GM21367 (cell line): Measurements from ENCODE around the gene FAM222A.

ENCODE experiments used
- ATAC-seq: cut with Tn5 transposase; IDR thresholded peaks from one replicate; pipeline ENCODE4 v1.9.1; 2021; ENCODE audit not compliant: unreplicated experiment

FAM222A gene

DNA sequence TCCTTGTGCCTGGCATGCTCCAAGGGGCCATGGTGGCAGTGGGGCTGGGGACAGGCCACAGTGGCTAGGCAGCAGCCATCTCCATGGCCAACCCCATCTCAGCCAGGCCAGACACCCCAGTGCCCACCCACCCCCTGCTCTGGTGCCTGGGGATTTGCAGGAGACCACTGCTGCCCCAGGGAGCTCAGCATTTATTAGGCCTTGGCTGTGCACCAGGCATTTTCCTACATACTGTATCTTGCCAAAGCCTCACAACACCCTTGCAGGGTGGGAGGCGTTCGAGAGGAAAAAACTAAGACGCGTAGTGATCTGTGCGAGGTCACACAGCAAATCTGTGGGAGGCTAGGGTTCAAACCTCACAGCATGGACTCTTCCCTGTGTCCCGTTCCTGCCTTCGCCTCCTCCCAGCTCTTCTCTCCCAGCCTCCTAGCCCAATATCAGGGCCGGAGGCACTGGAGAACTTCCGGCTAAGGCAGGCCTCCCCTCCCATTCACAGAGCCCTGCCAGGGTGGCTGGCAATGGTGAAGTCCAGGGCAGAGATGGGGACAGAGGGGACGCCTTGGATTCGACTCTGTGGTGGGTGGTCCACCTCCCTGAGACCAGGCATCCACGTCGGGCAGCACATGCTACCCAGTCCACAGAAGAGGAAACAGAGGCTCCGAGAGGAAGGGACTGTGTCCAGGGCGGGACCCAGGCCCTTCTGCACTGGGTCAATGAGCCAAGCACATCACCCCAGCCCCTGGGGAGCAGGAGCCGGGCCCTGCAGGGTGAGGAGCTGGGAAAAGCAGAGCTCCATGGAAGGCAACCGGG, 57.4 kb downstream of the FAM222A start:
- no peak for ATAC-seq

DNA sequence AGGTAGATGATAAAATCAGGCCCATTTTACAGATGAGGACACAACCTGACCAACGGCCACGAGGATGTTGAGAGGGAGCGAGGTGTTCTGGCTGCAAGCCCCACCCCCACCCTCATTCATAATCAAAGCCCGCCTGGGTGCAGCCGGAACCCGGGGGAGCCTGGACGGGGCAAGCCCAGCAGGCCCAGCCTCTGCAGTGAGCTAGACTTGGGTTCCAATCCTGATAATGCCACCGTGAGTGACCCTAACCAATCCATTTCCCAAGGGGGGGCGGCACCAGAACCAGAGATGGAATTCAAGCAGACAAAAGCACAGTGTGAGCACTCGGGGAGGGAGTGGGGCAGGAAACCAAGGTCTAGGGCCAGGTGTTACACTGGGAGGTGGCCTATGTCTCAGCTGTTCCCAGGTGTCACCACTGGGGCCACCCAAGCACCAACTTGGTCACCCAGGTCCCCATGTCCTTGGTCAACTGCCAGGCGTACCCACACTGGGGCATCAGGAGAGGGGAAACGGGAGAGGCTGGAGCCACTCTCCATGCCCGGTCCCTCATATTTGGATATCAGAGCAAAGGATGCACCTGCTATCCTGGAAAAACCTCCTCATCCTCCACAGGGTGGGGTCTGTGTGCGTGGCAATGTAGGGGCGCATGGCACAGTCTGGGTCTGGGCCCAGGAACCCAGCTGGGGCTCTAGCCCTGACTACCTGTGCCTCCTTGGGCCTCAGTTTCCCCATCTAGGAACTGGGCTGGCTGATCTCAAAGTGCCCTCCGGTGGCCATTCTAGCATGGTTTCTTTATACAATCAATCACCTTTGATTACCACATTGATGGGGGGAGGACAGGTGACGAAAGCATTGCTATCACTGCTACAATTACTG, 58.4 kb downstream of the FAM222A start:
- no peak for ATAC-seq

DNA sequence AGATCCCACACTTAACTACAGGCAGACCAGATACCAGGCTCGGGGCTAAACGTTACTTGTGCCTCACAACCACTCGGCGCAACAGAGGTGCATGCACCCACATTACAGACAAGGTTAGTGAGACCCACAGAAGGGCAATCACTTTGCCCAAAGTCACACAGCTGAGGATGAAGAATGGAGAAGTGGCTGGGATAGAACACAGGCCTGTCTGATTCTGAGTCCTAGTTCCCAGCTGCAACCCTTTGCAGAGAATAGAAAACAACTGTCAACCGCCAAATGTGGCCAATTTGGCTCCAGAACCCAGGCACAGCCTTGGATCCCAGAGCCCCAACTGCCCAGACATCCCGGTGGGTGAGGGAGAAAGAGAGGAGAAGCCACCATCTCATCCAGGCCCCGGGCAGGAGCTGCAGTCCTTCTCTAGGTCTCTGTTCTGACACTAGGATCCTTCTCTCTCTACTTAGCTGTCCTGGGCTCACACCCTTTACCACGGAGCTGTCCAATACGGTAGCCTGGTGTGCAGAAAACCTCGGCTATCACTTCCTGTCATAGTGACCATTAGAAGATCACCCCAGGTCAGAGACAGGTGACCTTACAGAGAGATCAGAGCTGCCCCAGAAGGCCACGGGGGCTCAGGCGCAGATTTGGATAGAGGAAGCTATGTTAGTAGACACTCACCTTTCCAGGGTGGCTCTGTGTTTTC, 59.1 kb downstream of the FAM222A start:
- ATAC-seq = no peak

DNA sequence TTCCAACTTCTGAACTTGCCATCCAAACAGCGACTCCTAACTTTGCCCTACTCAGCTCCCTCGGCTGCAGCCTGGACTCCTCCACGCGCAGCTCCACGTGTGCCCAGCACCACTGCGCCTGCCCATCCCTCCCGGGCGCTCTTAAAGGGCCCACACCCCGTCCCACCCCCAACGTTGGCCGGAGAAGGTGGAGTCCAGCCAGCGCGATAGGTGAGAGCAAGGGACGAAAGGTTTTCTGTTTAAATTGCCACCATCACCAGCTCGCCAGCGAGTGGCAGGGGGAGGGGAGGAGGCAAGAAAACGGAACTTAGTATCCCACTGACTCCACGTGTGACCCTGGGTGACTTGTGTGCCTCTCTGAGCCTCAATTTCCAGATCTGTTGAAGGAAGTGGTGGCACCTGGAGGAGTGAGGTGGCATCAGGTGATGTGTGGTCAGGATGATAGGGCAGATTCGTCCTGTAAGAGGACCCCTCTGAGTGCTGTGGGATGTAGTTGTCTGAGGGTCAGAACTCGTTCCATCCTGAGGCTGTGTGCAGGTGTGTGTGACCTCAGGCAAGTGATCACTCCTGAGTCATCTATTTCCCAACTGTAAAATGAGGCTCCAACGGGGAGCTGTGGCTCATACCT, 59.9 kb downstream of the FAM222A start:
- ATAC-seq = no peak

DNA sequence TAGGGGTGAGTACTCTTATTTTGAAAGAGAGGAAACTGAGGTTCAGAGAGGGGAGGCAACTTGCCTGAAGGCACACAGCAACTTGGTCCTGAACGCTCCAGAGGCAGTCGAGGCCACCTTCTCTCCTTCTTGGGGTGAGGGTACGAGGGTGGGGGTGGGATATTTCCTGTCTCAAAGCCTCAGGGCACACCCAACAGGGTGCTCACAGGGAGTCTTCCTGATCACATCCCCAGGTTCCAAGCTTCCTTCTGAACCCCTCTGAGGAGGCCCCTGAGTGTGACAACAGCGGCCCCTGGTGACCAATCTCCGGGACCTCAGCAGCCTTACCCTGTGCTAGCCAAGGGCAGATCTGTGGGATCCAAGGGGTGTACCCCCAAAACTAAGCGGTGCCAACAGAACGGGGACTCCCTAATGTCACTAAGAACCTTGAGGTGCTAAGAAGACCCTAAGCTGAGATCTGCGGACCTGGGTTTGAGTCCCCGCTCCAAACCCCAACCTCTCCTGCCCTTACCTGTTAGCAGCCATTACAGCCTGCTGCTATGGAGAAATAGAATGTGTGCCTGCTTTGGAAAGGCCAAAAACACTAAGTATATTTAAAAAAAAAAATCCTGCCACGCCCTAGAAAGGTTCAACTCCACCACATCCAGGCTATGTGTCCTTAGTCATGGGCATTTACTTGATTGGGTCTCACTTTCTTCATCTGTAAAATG, 61.7 kb downstream of the FAM222A start:
- ATAC-seq = no peak

DNA sequence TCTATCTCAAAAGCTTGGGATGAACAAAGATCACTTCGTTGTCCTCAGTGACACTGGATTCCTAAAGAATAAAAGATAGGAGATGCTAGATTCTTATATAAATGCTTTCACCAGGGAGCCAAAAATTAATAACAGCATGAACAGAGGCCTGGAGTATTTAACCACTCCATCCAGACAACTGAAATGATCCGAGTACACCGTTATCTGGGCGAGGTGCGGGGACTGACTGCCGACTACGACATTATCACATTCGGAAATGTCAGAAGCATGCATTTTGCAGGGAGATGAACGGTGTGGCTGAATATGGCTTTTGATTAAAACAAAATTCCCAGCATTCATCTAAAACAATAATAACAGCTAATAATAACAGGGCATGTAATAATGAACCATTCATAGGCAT, 63.0 kb downstream of the FAM222A start:
- ATAC-seq = no peak

DNA sequence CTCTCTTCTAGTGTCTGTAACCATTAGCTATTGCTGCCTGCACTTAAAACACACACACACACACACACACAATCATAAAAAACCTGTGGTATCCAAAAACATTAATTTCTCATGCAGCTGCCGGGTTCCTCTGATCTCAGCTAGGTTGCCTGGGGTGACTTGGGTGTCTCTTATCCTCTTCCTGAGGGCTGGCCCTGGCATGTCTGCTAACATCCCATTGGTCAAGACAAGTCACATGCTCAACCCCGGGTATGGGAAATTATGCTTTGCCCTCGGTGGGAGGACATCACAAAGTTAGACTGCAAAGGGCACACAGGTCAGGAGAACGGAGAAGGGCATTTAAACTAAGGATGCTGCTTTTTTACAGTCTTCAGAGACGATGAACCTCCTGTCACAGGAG, 63.9 kb downstream of the FAM222A start:
- ATAC-seq = no peak

DNA sequence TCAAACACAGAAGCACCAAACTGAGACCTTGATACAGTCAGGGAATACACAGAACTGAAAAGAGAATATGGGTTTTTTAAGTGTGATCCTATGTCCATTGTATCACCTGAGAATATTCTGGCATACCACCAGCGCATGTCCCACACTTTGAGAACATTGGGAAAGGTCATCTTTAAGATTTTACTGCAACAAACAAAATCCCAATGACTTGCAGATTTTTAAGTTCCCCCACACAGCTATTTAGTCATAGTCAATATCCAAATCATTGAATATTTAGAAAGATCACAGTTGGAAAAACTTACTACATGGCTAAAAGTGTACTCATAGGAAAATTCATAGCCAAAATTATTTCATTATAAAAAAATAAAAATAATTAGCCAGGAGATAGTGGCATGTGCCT, 65.1 kb downstream of the FAM222A start:
- ATAC-seq = no peak

DNA sequence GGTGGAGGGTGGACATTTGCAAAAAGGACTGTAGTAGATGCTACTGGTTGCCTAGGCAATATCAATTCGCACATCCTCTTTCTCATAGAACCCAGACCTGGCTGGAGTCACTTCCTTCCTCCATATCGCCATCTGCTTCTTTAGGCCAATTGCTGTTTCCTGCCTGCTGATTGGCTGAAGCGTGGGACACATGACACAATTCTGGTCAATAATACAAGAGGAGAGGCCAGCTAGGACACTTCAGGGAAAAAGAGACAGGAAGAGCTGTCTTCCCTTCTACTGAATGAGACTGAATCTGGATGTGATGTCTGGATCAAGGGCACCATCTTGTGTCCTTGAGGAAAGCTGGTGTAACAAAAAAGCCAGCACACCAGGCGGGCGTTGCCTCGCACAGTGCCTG, 65.8 kb downstream of the FAM222A start:
- ATAC-seq = no peak

DNA sequence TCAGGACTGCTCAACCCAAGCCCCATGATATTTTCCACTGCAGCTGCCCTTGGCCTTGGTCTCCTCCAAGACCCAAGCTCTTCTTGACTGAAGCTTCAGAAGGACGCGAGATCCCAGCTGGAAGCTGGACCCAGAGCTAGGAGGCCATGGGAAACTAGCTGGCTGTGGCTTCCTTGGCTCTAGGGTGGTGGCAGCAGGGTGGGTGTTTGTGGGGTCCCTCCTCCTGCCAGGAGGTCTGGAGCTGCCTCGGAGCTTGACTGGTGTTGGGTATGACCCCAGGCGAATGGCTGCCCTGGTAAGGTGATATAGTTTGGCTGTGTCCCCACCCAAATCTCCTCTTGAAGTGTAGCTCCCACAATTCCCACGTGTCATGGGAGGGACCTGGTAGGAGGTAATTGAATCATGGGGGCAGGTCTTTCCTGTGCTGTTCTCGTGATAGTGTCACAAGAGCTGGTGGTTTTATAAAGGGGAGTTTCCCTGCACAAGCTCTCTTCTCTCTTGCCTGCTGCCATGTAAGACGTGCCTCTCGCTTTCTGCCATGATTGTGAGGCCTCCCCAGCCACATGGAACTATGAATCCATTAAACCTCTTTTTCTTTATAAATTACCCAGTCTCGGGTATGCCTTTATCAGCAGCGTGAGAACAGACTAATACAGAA, 68.2 kb downstream of the FAM222A start:
- no peak for ATAC-seq

DNA sequence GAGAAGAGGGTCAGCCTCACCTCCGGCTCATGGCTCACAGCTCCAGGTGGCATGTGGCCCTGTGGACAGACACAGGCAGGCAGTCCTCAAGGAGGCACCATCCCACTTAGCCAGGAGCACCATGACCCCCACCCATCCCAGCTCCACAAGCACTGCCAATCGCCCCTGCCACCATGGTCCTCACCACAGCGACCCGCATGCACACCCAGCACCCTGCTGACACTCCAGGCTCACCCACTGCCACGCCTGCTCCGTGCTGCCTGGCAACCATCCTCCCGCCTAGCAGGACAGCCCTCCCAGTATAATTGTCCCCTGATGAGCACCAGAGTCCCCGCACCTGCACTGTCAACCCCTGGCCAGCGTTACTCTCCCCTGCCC, 68.7 kb downstream of the FAM222A start:
- no peak for ATAC-seq

DNA sequence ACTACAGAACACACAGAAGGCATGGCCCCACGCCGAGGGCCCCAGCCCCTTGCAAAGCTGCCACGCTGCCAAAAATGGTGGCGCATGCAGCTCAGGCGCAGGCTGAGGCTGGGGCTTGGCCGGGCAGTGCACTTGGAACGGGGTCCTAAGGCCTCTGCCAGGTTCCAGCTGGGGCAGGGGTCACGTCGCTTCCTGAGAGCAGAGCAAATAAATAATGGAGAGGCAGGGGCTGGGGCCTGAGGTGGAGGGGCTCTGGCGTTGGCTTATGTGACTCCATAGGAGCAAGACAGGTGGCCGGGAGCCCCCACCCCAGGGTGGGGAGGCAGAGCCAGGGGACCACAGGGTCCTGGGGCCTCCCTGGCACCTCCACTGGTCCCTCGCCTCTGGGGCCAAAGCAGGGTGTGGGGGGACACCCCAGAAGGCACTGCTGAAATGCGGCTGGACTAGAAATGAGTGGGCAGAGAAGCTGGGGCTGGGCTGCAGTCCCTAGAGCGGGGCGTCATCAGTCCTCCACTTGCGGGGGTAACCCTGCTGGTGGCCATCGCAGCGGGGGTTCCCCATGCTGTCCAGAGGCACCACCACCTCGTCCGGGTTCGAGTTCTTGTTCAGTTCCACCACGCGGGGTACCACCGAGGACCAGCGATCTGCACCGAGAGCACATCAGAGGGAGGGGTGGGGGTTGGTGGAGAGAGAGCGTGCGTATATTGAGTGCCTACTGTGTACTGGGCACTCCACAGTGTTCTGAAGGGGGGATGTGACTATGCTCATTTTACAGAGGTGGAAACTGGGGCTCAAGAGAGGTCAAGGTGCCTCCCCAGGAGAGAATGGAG, 69.7 kb downstream of the FAM222A start:
- no peak for ATAC-seq

DNA sequence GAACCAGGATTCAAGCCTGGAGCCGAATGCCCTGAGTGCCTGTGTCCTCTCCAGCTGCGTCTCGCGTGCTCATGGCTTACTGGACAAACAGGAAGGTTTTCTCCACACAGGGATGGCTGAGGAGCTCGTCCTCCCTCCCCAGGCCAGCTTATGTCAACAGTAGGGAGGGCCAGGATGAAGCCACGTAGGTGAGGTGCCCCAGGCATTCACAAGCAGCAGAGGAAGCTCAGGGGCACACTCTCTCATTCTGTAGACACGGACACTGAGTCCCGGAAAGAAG, 70.3 kb downstream of the FAM222A start:
- ATAC-seq = no peak

DNA sequence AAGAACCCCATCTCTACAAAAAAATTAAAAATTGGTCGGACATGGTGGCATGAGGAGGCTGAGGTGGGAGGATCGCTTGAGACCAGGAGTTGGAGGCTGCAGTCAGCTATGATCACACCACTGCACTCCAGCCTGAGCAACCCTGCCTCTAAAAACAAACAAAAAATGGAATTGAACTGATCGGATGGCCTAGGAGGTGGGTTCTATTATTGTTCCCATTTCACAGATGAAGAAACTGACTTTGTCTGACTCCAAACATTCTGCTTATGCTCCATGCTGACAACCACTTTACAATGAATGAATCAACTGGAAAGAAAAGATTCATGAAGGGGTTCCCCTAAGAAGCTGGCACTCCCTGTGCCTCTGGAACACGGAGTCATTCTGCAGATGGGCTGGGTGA, 72.2 kb downstream of the FAM222A start:
- ATAC-seq = no peak

DNA sequence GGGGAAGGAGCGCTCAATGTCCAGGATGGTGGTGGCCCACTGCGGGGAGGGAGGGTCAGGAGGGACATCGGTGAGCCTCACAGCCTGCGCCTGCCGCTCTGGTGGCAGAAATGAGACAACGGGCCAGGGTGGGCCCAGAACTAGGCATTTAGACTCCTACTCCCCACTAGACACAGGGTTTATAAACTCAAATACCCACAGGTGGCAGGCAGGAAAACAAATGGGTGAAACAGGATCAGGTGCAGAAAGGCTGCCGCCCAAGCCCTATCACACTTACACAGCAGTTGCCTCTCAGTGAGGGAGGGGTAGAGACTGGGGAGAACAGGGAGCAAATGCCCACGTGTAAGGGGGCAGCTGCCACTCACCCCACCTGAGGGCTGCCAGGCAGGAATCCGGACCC, 73.2 kb downstream of the FAM222A start:
- no peak for ATAC-seq

DNA sequence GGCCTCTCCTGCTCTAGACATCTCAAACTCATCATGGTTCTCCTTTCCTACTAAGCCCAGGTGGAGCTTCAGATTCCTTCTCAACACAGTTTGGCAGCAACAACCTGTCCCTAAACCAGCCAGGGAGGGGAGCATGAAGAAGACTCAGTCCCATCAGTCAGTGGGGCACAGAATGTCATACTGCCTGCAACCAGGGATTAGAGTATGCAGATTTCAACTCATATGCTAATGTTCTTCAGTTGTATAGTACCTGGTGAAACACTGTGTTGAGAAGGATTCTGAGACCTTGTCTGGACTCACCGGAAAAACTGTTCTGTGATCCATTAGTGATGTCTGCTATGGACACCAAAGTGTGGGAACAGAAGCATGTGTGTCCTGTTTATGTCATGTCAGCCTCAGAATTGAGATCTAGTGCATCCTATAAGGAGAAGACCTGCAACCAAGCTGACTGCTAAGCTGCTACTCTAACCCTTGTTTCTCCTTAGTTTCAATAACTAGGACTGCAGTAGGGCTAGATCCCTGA, 76.0 kb downstream of the FAM222A start:
- ATAC-seq = no peak

DNA sequence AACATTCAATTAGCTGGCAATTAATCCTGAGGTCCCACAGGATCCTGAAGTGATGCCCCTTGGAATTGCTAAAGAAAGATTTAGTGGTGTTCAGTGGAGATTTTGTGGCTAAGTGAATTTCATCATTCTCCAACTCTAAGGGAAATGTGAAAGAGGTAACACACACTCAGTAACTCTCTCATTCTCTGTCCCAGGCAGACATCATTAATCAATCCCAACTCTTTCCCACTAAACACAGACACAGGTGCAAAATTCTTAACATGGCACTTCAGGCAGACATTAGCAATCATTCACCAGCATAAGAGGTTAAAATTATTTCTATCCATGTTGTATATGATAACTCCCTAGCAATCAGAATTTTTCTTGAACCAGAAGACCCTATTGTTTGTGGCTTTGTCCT, 79.4 kb downstream of the FAM222A start:
- no peak for ATAC-seq

DNA sequence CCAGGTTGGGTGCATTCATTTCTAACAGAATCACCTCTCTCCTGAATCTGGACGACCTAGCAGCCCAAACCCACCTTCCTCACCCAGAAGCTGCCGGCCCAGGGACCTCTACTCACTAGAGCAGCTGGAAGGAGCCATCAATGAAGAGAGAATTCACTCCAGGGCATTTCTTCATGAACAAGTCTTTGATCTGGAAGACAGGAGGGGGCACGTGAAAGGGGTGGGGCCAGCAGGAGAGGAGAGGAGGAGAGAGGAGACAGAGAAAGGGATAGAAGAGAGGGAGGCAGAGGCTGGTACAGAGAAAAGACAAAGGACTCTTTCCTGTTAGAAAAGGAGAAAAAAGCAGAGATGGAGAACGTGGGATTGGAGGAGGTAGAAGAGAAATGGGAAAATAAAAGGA, 79.8 kb downstream of the FAM222A start:
- no peak for ATAC-seq

DNA sequence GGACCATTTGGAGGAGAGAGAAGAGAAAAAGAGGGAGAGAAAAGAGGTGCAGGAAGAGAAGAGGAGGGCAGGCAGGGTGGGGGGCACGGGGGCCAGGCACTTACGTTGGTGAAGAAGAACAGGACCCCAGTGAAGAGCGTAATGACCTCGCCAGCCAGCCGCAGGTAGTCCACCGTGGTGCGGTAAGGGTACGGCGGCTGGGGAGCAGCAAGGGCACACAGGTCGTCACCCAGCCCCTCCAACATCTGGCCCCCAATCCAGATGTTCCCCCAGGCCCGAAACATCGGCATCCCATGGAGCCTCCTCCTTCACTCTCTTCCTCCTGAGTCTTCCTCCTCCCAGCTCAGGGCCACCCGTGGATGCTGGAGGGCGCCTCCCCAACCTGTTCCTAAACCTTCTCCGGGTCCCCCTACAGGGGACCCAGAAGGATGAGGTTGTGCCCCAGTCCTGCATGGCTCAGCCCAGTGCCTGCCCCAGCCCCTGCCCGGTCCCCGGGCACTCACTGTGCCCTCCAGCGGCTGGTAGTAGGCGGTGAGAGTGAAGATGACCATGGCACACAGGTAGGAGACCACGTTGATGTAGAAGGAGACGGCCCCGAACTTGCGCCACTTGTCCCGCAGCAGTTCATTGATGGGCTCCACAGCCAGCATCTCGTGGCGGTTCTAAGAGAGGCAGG, 80.3 kb downstream of the FAM222A start:
- no peak for ATAC-seq
